Measurements from ENCODE around the gene IER3IP1.

GRCh38 chr18:47150824-47151366 lies 25.3 kb downstream of the IER3IP1 start:
- TF ChIP-seq, protein P1, sequence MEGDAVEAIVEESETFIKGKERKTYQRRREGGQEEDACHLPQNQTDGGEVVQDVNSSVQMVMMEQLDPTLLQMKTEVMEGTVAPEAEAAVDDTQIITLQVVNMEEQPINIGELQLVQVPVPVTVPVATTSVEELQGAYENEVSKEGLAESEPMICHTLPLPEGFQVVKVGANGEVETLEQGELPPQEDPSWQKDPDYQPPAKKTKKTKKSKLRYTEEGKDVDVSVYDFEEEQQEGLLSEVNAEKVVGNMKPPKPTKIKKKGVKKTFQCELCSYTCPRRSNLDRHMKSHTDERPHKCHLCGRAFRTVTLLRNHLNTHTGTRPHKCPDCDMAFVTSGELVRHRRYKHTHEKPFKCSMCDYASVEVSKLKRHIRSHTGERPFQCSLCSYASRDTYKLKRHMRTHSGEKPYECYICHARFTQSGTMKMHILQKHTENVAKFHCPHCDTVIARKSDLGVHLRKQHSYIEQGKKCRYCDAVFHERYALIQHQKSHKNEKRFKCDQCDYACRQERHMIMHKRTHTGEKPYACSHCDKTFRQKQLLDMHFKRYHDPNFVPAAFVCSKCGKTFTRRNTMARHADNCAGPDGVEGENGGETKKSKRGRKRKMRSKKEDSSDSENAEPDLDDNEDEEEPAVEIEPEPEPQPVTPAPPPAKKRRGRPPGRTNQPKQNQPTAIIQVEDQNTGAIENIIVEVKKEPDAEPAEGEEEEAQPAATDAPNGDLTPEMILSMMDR (conservative IDR thresholded peaks at IDR 0.05; ENCODE audit: low read length), result no peak
- no peak for TF ChIP-seq EZH2phosphoT487 (IDR thresholded peaks at IDR 0.05; ENCODE audit: borderline replicate concordance, low read depth, low read length)
